GM12878 (cell line): Measurements from ENCODE around the gene PTPN14. TPM values are rescaled to one million over a fixed set of nuclear protein-coding genes. Genes with fewer than 3 reads are reported as not detected.

Source experiments
- ATAC-seq: fragments of 200-7000 bp; cut with Tn5 transposase; 3 replicates; pipeline ENCODE4 v1.9.1; 2020; ENCODE audit warnings: mild to moderate bottlenecking, moderate library complexity
- BruUV-seq: library from RNA; stranded (reverse); fragments of 400-500 nt; replicated peaks from 2 replicates; lab custom pipeline; 2021; lab: Mats Ljungman, UMichigan
- CTCF ChIA-PET: fragments of 300-600 bp; sonication (Branson Sonifier 250); formaldehyde crosslinking; extraction: SDS; loops from one replicate; lab custom pipeline; 2021; ENCODE audit warnings: inconsistent platforms; lab: Yijun Ruan, JAX
- POLR2A ChIA-PET: fragments of 350-600 bp; formaldehyde crosslinking; extraction: SDS; loops from one replicate; lab custom pipeline; 2021; ENCODE audit warnings: inconsistent platforms; lab: Charles Lee
- RAD21 ChIA-PET: fragments of 300-600 bp; sonication (Branson Sonifier 250); formaldehyde crosslinking; loops from one replicate; lab custom pipeline; 2023; ENCODE audit warnings: antibody characterized with exemption; ENCODE audit not compliant: unreplicated experiment; lab: Charles Lee
- SMC1A ChIA-PET: fragments of 300-600 bp; sonication (Branson Sonifier 250); formaldehyde crosslinking; loops from one replicate; lab custom pipeline; 2023; ENCODE audit not compliant: unreplicated experiment, uncharacterized antibody; lab: Charles Lee
- DNase-seq: peaks from one replicate; pipeline ENCODE4 v3.0.0-alpha.2; 2011; ENCODE audit warnings: low read depth, low spot score
- FAIRE-seq: peaks from 3 replicates; lab custom pipeline; 2011; peaks lifted over from hg19 to GRCh38; lab: Jason Lieb, UNC
- H2AFZ ChIP-seq: 2 replicates; pipeline ENCODE4 v1.6.0; 2011; ENCODE audit warnings: low read depth, low read length, control low read depth; ENCODE audit not compliant: control insufficient read depth
- H3K27ac ChIP-seq: 2 replicates; pipeline ENCODE4 v1.5.1; 2011; ENCODE audit warnings: control low read depth; ENCODE audit not compliant: control insufficient read depth, insufficient read depth
- H3K27me3 ChIP-seq, 2 experiments: replicated peaks in 1 of 2; 2 replicates each; pipeline versions ENCODE4 v1.6.0 to v1.6.1; 2011; ENCODE audit warnings: low read length in 1 of 2; ENCODE audit not compliant: control insufficient read depth in 2 of 2, insufficient read depth in 2 of 2
- H3K36me3 ChIP-seq, 2 experiments: 2 replicates each; pipeline ENCODE4 v1.5.1; 2011; ENCODE audit warnings: low read length in 1 of 2; ENCODE audit not compliant: control insufficient read depth in 2 of 2, insufficient read depth in 2 of 2
- H3K4me1 ChIP-seq: 2 replicates; pipeline ENCODE4 v1.6.1; 2011; ENCODE audit warnings: mild to moderate bottlenecking, low read length, moderate library complexity, mixed read lengths; ENCODE audit not compliant: control insufficient read depth, insufficient read depth
- H3K4me2 ChIP-seq: 2 replicates; pipeline ENCODE4 v1.6.0; 2011; ENCODE audit warnings: control low read depth; ENCODE audit not compliant: control insufficient read depth, insufficient read depth
- H3K4me3 ChIP-seq: fragments of 200-600 bp; sonication (generic); 2 replicates; pipeline ENCODE4 v1.5.1; 2016
- H3K79me2 ChIP-seq: 2 replicates; pipeline ENCODE4 v1.6.0; 2011; ENCODE audit warnings: low read length; ENCODE audit not compliant: control insufficient read depth, insufficient read depth
- H3K9ac ChIP-seq: 2 replicates; pipeline ENCODE4 v1.8.0; 2011; ENCODE audit warnings: low read length, control low read depth, mixed read lengths; ENCODE audit not compliant: control insufficient read depth, insufficient read depth
- H3K9me3 ChIP-seq: replicated peaks from 3 replicates; pipeline ENCODE4 v1.5.1; 2011; ENCODE audit warnings: mild to moderate bottlenecking, low read length; ENCODE audit not compliant: control insufficient read depth, insufficient read depth
- H4K20me1 ChIP-seq: 2 replicates; pipeline ENCODE4 v1.6.0; 2011; ENCODE audit not compliant: control insufficient read depth, insufficient read depth
- ATF3 ChIP-seq: IDR thresholded peaks from 2 replicates; pipeline ENCODE4 v1.6.1; 2011; ENCODE audit warnings: low read depth, mild to moderate bottlenecking, low read length, moderate library complexity, borderline replicate concordance; ENCODE audit errors: extremely low read depth
- CREM ChIP-seq: IDR thresholded peaks from 2 replicates; pipeline ENCODE4 v1.6.1; 2014; ENCODE audit warnings: antibody characterized with exemption, low read depth
- HDAC6 ChIP-seq: fragments of 200-600 bp; sonication (generic); IDR thresholded peaks from one replicate; pipeline ENCODE4 v1.8.0; 2017; ENCODE audit warnings: antibody characterized with exemption; ENCODE audit not compliant: unreplicated experiment
- HDGF ChIP-seq: fragments of 450-650 bp; IDR thresholded peaks from 2 replicates; pipeline ENCODE4 v1.6.1; 2016; ENCODE audit warnings: antibody characterized with exemption
- MXI1 ChIP-seq: fragments of 150-350 bp; IDR thresholded peaks from 2 replicates; pipeline ENCODE4 v1.6.1; 2011; ENCODE audit warnings: low read depth, mild to moderate bottlenecking, inconsistent platforms, low read length, improper control_type of control experiment
- NR2F1 ChIP-seq: fragments of 450-650 bp; conservative IDR thresholded peaks from 2 replicates; pipeline ENCODE4 v1.6.1; 2017; ENCODE audit warnings: mild to moderate bottlenecking
- PAX5 ChIP-seq: IDR thresholded peaks from 2 replicates; pipeline ENCODE4 v1.6.1; 2011; ENCODE audit warnings: low read depth, low read length, borderline replicate concordance
- PML ChIP-seq: IDR thresholded peaks from 2 replicates; pipeline ENCODE4 v1.6.1; 2012; ENCODE audit warnings: low read length, inconsistent platforms
- POLR2AphosphoS2 ChIP-seq: IDR thresholded peaks from 2 replicates; pipeline ENCODE4 v1.6.1; 2011; ENCODE audit warnings: low read depth, mild to moderate bottlenecking, low read length, improper control_type of control experiment, moderate library complexity
- RAD51 ChIP-seq: fragments of 450-650 bp; IDR thresholded peaks from 2 replicates; pipeline ENCODE4 v1.6.1; 2016; ENCODE audit warnings: moderate library complexity, mild to moderate bottlenecking, inconsistent platforms
- RUNX3 ChIP-seq: IDR thresholded peaks from 2 replicates; pipeline ENCODE4 v1.6.1; 2012; ENCODE audit warnings: low read length, inconsistent platforms
- SIX5 ChIP-seq: IDR thresholded peaks from 2 replicates; pipeline ENCODE4 v1.6.1; 2011; ENCODE audit warnings: mild to moderate bottlenecking, low read depth, low read length, moderate library complexity; ENCODE audit not compliant: severe bottlenecking
- ZNF24 ChIP-seq: fragments of 450-650 bp; IDR thresholded peaks from 2 replicates; pipeline ENCODE4 v1.6.1; 2017; ENCODE audit warnings: antibody characterized with exemption, mild to moderate bottlenecking
- ZZZ3 ChIP-seq: IDR thresholded peaks from 2 replicates; pipeline ENCODE4 v1.6.1; 2011; ENCODE audit warnings: low read depth; ENCODE audit not compliant: control insufficient read depth, insufficient read length
- WGBS: methylation state at CpG from one replicate; pipeline ENCODE4 v1.1.6; 2016; ENCODE audit warnings: low lambda C conversion rate; ENCODE audit not compliant: insufficient replicate concordance, insufficient coverage; ENCODE audit errors: missing lambda C conversion rate; 5-methylcytosine and 5-hydroxymethylcytosine counted together
- in situ Hi-C: fragments of 300-500 bp; cut with MboI; formaldehyde crosslinking; loops from 9 replicates; pipeline ENCODE4 v1.14.3; 2018; ENCODE audit warnings: mixed read lengths
- intact Hi-C: fragments of 100-400 bp; cut with micrococcal nuclease; formaldehyde crosslinking; loops from one replicate; pipeline ENCODE4 v1.14.2; 2022; ENCODE audit not compliant: unreplicated experiment
- polyA plus RNA-seq, 11 experiments: library from polyadenylated mRNA; depleted of rRNA in 4 of 11; unstranded in 6 of 11; stranded (reverse) in 5 of 11; fragments of >200 nt; fragmentation: Nextera tagmentation in 4 of 11; fragmentation: Illumina TruSeq in 1 of 11; extraction: Ambion mirVana in 4 of 11; extraction: Trizol in 1 of 11; gene quantifications; 1 replicate in 1 of 11; 2 replicates in 10 of 11; pipeline versions ENCODE4 v1.2.1 to v1.2.3, GENCODE V29; 2011 to 2016; ENCODE audit warnings: inconsistent platforms in 2 of 11, missing spikeins in 2 of 11, low read depth in 1 of 11
- total RNA-seq, 4 experiments: library from RNA; depleted of rRNA in 3 of 4; stranded (reverse); fragments of >200 nt in 3 of 4; fragmentation: Illumina TruSeq in 1 of 4; extraction: Trizol in 1 of 4; gene quantifications; 2 replicates each; pipeline versions ENCODE4 v1.2.1 to v1.2.3, GENCODE V29; 2013 to 2021
- TF ChIP-seq, protein P1 (sequence below): IDR thresholded peaks from 2 replicates; pipeline ENCODE4 v1.6.1; 2012; ENCODE audit warnings: low read depth, low read length, improper control_type of control experiment

PTPN14 gene
- total and polyA plus RNA-seq, 10 of the 15 experiments (the other 5 are each of a cell fraction or from before 2014, with no cell fraction given): 0.05 to 5.1 (median 0.44) TPM

- Histone ChIP-seq H3K9ac (no peak overlapping the region), H3K79me2 (no peaks in the 10 kb centered on the region), H3K27me3 (no peaks in the 10 kb centered on the region), H3K4me2 (no peak overlapping the region), H3K4me1 (peaks cover 8% of the 10 kb centered on the region; the same call in 1 of the 2 replicates), H3K36me3 (no peaks in the 10 kb centered on the region), H3K27ac (no peak overlapping the region), H2AFZ (no peak overlapping the region), H3K9me3 (no peaks in the 10 kb centered on the region), H3K4me3 (no peak overlapping the region), H4K20me1 (no peaks in the 10 kb centered on the region)
- no TSS peak for BruUV-seq
- no peak for ATAC-seq
- FAIRE-seq: no peak
- intact Hi-C loops (no loop called here), in situ Hi-C loops (no loop called here)
- POLR2A ChIA-PET: interaction anchor here (0.6 to 1.5 kb wide), 2 partner anchors 9 to 12 kb away, joined by 4 to 7 read pairs; no protein-coding TSS in a partner anchor
- RAD21 ChIA-PET: no interaction called here
- TF ChIP-seq RAD51 (no peak), ZNF24 (no peak), PAX5 (no peak), HDAC6 (no peak), ATF3 (no peak), POLR2AphosphoS2 (no peak), SIX5 (no peak), CREM (no peak), ZZZ3 (no peak), RUNX3 (no peak), NR2F1 (no peak), PML (no peak), HDGF (no peak), MXI1 (no peak)
- TF ChIP-seq, protein P1, sequence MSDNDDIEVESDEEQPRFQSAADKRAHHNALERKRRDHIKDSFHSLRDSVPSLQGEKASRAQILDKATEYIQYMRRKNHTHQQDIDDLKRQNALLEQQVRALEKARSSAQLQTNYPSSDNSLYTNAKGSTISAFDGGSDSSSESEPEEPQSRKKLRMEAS: no peak
- DNase-seq: no peak
- 93% methylated on average over 9 of the region's 9 CpGs for WGBS
- SMC1A ChIA-PET: interaction anchor here (1.2 to 1.8 kb wide), 2 partner anchors 13 to 17 kb away, joined by 4 to 8 read pairs; no protein-coding TSS in a partner anchor
- CTCF ChIA-PET: interaction anchor here (1.9 to 2.4 kb wide), 2 partner anchors 30 to 39 kb away, joined by 13 to 16 read pairs; no protein-coding TSS in a partner anchor
These were observed 251.1 kb downstream of the PTPN14 start for GRCh38 chr1:214300149-214300780.

Other genes starting within 250 kb of the PTPN14 start
- 49.5 and 55.4 TPM in 2 replicates for gene CENPF, start 51.6 kb upstream of the PTPN14 start, total RNA-seq (2014; rRNA removed)
- gene CENPF, start 51.6 kb upstream of the PTPN14 start, total RNA-seq (2014; rRNA removed; fragmentation: Illumina TruSeq; extraction: Trizol): 124 and 132 TPM in 2 replicates
- 73.1 and 85.0 TPM in 2 replicates for gene CENPF, start 51.6 kb upstream of the PTPN14 start, total RNA-seq (2021)
- 42.0 and 83.6 TPM in 2 replicates for gene CENPF, start 51.6 kb upstream of the PTPN14 start, polyA plus RNA-seq (2011; rRNA removed)
- gene CENPF, start 51.6 kb upstream of the PTPN14 start, polyA plus RNA-seq (2014; fragmentation: Illumina TruSeq; extraction: Trizol): 95.7 and 101 TPM in 2 replicates
- gene CENPF, start 51.6 kb upstream of the PTPN14 start, polyA plus RNA-seq (2014; fragmentation: Nextera tagmentation; extraction: Ambion mirVana): 10 to 100 TPM; 26.0 to 68.0 TPM
- 38.5 and 51.0 TPM in 2 replicates for gene CENPF, start 51.6 kb upstream of the PTPN14 start, polyA plus RNA-seq (2014; rRNA removed)
- gene CENPF, start 51.6 kb upstream of the PTPN14 start, polyA plus RNA-seq (2016; fragmentation: Nextera tagmentation; extraction: Ambion mirVana): 10 to 100 TPM; 90.9 to 95.1 TPM